H9 (cell line): ENCODE measurements around the gene HLTF. TPM values are rescaled to one million over a fixed set of nuclear protein-coding genes. Genes with fewer than 3 reads are reported as not detected.

ENCODE experiments used
- DNase-seq: peaks from one replicate; pipeline ENCODE4 v3.0.0-alpha.2; 2017
- H2AFZ ChIP-seq: one replicate; pipeline ENCODE4 v1.6.1; 2013; ENCODE audit warnings: mild to moderate bottlenecking, low read length, control low read depth, moderate library complexity
- H2AK5ac ChIP-seq: 2 replicates; pipeline ENCODE4 v1.6.1; 2013; ENCODE audit warnings: low read length, control low read depth, mixed read lengths; ENCODE audit not compliant: insufficient read length
- H2BK120ac ChIP-seq: one replicate; pipeline ENCODE4 v1.6.1; 2013; ENCODE audit warnings: low read depth, mild to moderate bottlenecking, low read length, control low read depth, inconsistent platforms; ENCODE audit not compliant: poor library complexity, severe bottlenecking
- H2BK12ac ChIP-seq: 2 replicates; pipeline ENCODE4 v1.6.1; 2013; ENCODE audit warnings: low read length, control low read depth, mixed read lengths, low read depth; ENCODE audit not compliant: insufficient read length
- H2BK15ac ChIP-seq: 2 replicates; pipeline ENCODE4 v1.6.1; 2013; ENCODE audit warnings: low read depth, low read length, control low read depth
- H2BK20ac ChIP-seq: one replicate; pipeline ENCODE4 v1.6.1; 2013; ENCODE audit warnings: low read depth, mild to moderate bottlenecking, low read length, control low read depth, inconsistent platforms; ENCODE audit not compliant: poor library complexity, severe bottlenecking
- H2BK5ac ChIP-seq: 2 replicates; pipeline ENCODE4 v1.6.1; 2013; ENCODE audit warnings: low read length, control low read depth, mixed read lengths; ENCODE audit not compliant: insufficient read length
- H3K14ac ChIP-seq: 2 replicates; pipeline ENCODE4 v1.6.1; 2013; ENCODE audit warnings: low read length, control low read depth; ENCODE audit not compliant: insufficient read depth
- H3K18ac ChIP-seq: 2 replicates; pipeline ENCODE4 v1.6.1; 2013; ENCODE audit warnings: low read depth, mild to moderate bottlenecking, mixed read lengths, low read length, control low read depth; ENCODE audit not compliant: insufficient read length
- H3K23ac ChIP-seq: 2 replicates; pipeline ENCODE4 v1.6.1; 2013; ENCODE audit warnings: low read length, control low read depth, mixed read lengths, low read depth; ENCODE audit not compliant: insufficient read length
- H3K23me2 ChIP-seq: 2 replicates; pipeline ENCODE4 v1.6.1; 2013; ENCODE audit warnings: low read depth, mild to moderate bottlenecking, mixed read lengths, low read length, control low read depth; ENCODE audit not compliant: insufficient read length, poor library complexity, severe bottlenecking
- H3K27ac ChIP-seq: 2 replicates; pipeline ENCODE4 v1.5.1; 2013; ENCODE audit warnings: low read length, control low read depth, mixed read lengths, low read depth; ENCODE audit not compliant: insufficient read length
- H3K27me3 ChIP-seq: 2 replicates; pipeline ENCODE4 v1.6.1; 2013; ENCODE audit warnings: low read length, control low read depth, inconsistent platforms; ENCODE audit not compliant: insufficient read depth
- H3K4ac ChIP-seq: 2 replicates; pipeline ENCODE4 v1.6.1; 2013; ENCODE audit warnings: low read depth, mild to moderate bottlenecking, control low read depth, inconsistent platforms, low read length, moderate library complexity
- H3K4me1 ChIP-seq: 2 replicates; pipeline ENCODE4 v1.6.1; 2013; ENCODE audit warnings: low read length, control low read depth, inconsistent platforms; ENCODE audit not compliant: insufficient read depth
- H3K4me2 ChIP-seq: 2 replicates; pipeline ENCODE4 v1.6.1; 2013; ENCODE audit warnings: low read length, control low read depth, mixed read lengths; ENCODE audit not compliant: insufficient read length, insufficient read depth
- H3K56ac ChIP-seq: 2 replicates; pipeline ENCODE4 v1.6.1; 2013; ENCODE audit warnings: low read depth, mild to moderate bottlenecking, mixed read lengths, low read length, control low read depth; ENCODE audit not compliant: insufficient read length
- H3K79me1 ChIP-seq: 2 replicates; pipeline ENCODE4 v1.6.1; 2013; ENCODE audit warnings: low read depth, mild to moderate bottlenecking, moderate library complexity, low read length, control low read depth, inconsistent platforms; ENCODE audit not compliant: insufficient read depth, poor library complexity, severe bottlenecking
- H3K79me2 ChIP-seq: 2 replicates; pipeline ENCODE4 v1.6.1; 2013; ENCODE audit warnings: low read length, control low read depth, inconsistent platforms; ENCODE audit not compliant: insufficient read depth
- H3K9ac ChIP-seq: 2 replicates; pipeline ENCODE4 v1.6.1; 2013; ENCODE audit warnings: low read length, control low read depth, mixed read lengths; ENCODE audit not compliant: insufficient read length; ENCODE audit errors: extremely low read depth
- H3K9me3 ChIP-seq: one replicate; pipeline ENCODE4 v1.6.1; 2013; ENCODE audit warnings: low read depth, low read length, inconsistent platforms; ENCODE audit not compliant: control insufficient read depth
- H3T11ph ChIP-seq: one replicate; pipeline ENCODE4 v1.6.1; 2013; ENCODE audit warnings: mild to moderate bottlenecking, low read length, control low read depth, inconsistent platforms
- H4K20me1 ChIP-seq: one replicate; pipeline ENCODE4 v1.6.1; 2013; ENCODE audit not compliant: control insufficient read depth, insufficient read length, insufficient read depth
- H4K5ac ChIP-seq: 2 replicates; pipeline ENCODE4 v1.6.1; 2013; ENCODE audit warnings: low read depth, mild to moderate bottlenecking, mixed read lengths, low read length, control low read depth; ENCODE audit not compliant: insufficient read length
- H4K8ac ChIP-seq: replicated peaks from 2 replicates; pipeline ENCODE4 v1.6.1; 2013; ENCODE audit warnings: low read length, control low read depth, mixed read lengths, low read depth; ENCODE audit not compliant: insufficient read length
- H4K91ac ChIP-seq: 2 replicates; pipeline ENCODE4 v1.6.1; 2013; ENCODE audit warnings: low read depth, mild to moderate bottlenecking, moderate library complexity, mixed read lengths, low read length, control low read depth; ENCODE audit not compliant: insufficient read length
- H3K27ac Mint-ChIP-seq, 3 experiments: 2 replicates in 2 of 3; 3 replicates in 1 of 3; pipeline ENCODE4 v1.8.0; 2020 to 2021; ENCODE audit warnings: mixed read lengths in 3 of 3, mild to moderate bottlenecking in 1 of 3, moderate library complexity in 1 of 3
- H3K27me3 Mint-ChIP-seq: 2 replicates; pipeline ENCODE4 v1.8.0; 2021; ENCODE audit warnings: low read depth, mild to moderate bottlenecking, moderate library complexity, mixed read lengths
- H3K36me3 Mint-ChIP-seq, 3 experiments: 2 replicates in 2 of 3; 3 replicates in 1 of 3; pipeline ENCODE4 v1.8.0; 2020 to 2021; ENCODE audit warnings: low read depth in 3 of 3, mixed read lengths in 3 of 3; ENCODE audit not compliant: insufficient read depth in 1 of 3
- H3K4me1 Mint-ChIP-seq, 2 experiments: 2 replicates each; pipeline ENCODE4 v1.8.0; 2020; ENCODE audit warnings: mixed read lengths in 2 of 2
- H3K4me3 Mint-ChIP-seq, 2 experiments: 2 replicates in 1 of 2; 3 replicates in 1 of 2; pipeline ENCODE4 v1.8.0; 2020 to 2021; ENCODE audit warnings: mild to moderate bottlenecking in 2 of 2, mixed read lengths in 2 of 2, moderate library complexity in 1 of 2
- H3K9me3 Mint-ChIP-seq, 2 experiments: 2 replicates in 1 of 2; 3 replicates in 1 of 2; pipeline ENCODE4 v1.8.0; 2020; ENCODE audit warnings: mild to moderate bottlenecking in 2 of 2, mixed read lengths in 2 of 2, moderate library complexity in 1 of 2
- CTCF ChIP-seq: fragments of 200-600 bp; sonication (generic); conservative IDR thresholded peaks from 3 replicates; pipeline ENCODE4 v1.8.0; 2021; ENCODE audit warnings: antibody characterized with exemption, mild to moderate bottlenecking
- WGBS: extraction: QIAGEN DNeasy Blood & Tissue Kit; methylation state at CpG from one replicate; pipeline ENCODE4 v1.1.7; 2013; ENCODE audit warnings: missing lambda C conversion rate, low lambda C conversion rate, mixed read lengths; ENCODE audit not compliant: insufficient read length; ENCODE audit errors: extremely low coverage; 5-methylcytosine and 5-hydroxymethylcytosine counted together
- total RNA-seq: library from RNA; stranded (reverse); gene quantifications from 2 replicates; pipeline ENCODE4 v1.2.1, GENCODE V29; 2021

The HLTF gene
- total RNA-seq, 1 experiment from 2014 or later, result 41.5 TPM

GRCh38 chr3:149011676-149012075 lies 74.7 kb downstream of the HLTF start:
- Histone ChIP-seq H4K8ac (no peak overlapping the region), H3K18ac (no peak overlapping the region), H3K56ac (no peak overlapping the region), H2AFZ (no peak overlapping the region), H3K9ac (no peak overlapping the region), H3K23ac (no peak overlapping the region), H3K23me2 (no peaks in the 10 kb centered on the region), H2BK120ac (no peak overlapping the region), H2BK20ac (no peak overlapping the region), H3K79me2 (no peaks in the 10 kb centered on the region), H4K5ac (no peak overlapping the region), H4K20me1 (no peaks in the 10 kb centered on the region), H2AK5ac (no peak overlapping the region), H3K4ac (no peak overlapping the region), H2BK15ac (no peak overlapping the region), H3K14ac (no peak overlapping the region), H3K27me3 (no peaks in the 10 kb centered on the region), H3K4me2 (no peak overlapping the region), H3T11ph (no peak overlapping the region), H3K4me1 (peaks cover 3% of the 10 kb centered on the region; the same call in 1 of the 2 replicates), H3K79me1 (no peaks in the 10 kb centered on the region), H4K91ac (no peak overlapping the region), H3K27ac (no peak overlapping the region), H3K9me3 (no peaks in the 10 kb centered on the region), H2BK5ac (no peak overlapping the region), H2BK12ac (no peak overlapping the region)
- Mint-ChIP-seq H3K27me3 (no peaks in the 10 kb centered on the region), H3K4me1 (peaks cover 10% of the 10 kb centered on the region in 2 experiments), H3K27ac (no peak overlapping the region), H3K4me3 (no peak overlapping the region), H3K9me3 (no peaks in the 10 kb centered on the region), H3K36me3 (peaks cover 11 to 50% (median 33%) of the 10 kb centered on the region in 3 experiments)
- DNase-seq, result no peak
- no CpG with 5 or more reads among the region's 5 CpGs for WGBS
- no peak for TF ChIP-seq CTCF
